Measurements from ENCODE around the gene NRG3. TPM values are rescaled to one million over a fixed set of nuclear protein-coding genes. Genes with fewer than 3 reads are reported as not detected.
"Not testable (repeated sequence)": the region's sequence is repeated elsewhere in the genome, so short reads cannot be mapped to it uniquely, and the experiment has no call there.

The NRG3 gene
- total RNA-seq, 1 experiment from 2014 or later: 0.08 TPM

DNA sequence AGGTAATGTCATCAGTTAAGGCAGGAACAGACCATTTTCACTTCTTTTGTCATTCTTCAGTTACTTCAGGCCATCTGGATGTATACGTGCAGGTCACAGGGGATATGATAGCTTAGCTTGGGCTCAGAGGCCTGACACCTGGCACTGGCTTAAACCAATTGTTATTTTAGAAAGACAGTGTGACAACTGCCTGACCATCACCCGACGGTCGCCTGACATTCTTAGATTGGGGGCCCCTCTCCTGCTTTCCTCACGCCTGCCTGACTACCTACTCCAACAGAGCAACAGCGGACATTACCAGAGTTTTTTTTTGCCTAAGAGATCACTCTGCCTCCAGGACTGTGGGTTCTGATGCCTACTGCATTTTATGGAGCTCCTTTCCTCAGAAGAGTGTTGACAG lies 803.5 kb downstream of the NRG3 start:
- H3K27ac ChIP-seq (ENCODE audit: low read length); H3K36me3 ChIP-seq (ENCODE audit: control insufficient read depth, insufficient read depth, low read length); POLR2A ChIA-PET; intact Hi-C loops (cut with micrococcal nuclease; ENCODE audit: unreplicated experiment); H3K27me3 ChIP-seq (ENCODE audit: control insufficient read depth, insufficient read depth, low read length); H3K9me3 ChIP-seq (ENCODE audit: control insufficient read depth, insufficient read depth, low read depth, low read length); BruUV-seq (replicated peaks); H3K4me3 ChIP-seq (ENCODE audit: low read depth in 2 of 2, low read length in 2 of 2); in situ Hi-C loops (cut with HindIII; ENCODE audit: low pct_unique_long_range_greater_than_20kb, low sequenced_read_pairs); ATAC-seq; DNase-seq (ENCODE audit: low read depth, low spot score); H3K4me1 ChIP-seq (ENCODE audit: control insufficient read depth, insufficient read depth, low read length); CTCF ChIA-PET: not testable (repeated sequence)

DNA sequence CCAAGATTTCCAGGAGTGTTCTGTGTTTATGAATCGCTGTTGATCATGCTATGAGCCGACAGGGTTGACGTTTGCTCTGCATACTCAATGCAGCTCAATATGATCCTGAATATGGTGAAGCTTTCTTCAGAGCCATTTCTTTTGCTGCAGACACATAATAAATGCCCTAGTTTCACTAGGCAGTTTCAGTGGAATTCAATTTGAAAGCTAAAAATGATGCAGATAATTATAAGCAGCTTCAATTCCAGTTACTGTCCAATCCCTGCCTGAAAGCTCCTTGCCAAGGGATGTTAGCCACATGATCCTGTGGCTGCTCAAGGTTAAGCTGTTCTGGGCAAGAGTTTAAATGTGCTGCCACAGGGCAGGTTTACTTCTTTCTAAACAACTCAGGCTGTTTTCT lies 805.6 kb downstream of the NRG3 start:
- no peak overlapping the region for H3K4me3 ChIP-seq (ENCODE audit: low read depth in 2 of 2, low read length in 2 of 2)
- H3K9me3 ChIP-seq (ENCODE audit: control insufficient read depth, insufficient read depth, low read depth, low read length): no peaks in the 10 kb centered on the region
- H3K4me1 ChIP-seq (ENCODE audit: control insufficient read depth, insufficient read depth, low read length): no peaks in the 10 kb centered on the region
- intact Hi-C loops (cut with micrococcal nuclease; ENCODE audit: unreplicated experiment): no loop called here
- ATAC-seq: no peak
- H3K36me3 ChIP-seq (ENCODE audit: control insufficient read depth, insufficient read depth, low read length): no peaks in the 10 kb centered on the region
- in situ Hi-C loops (cut with HindIII; ENCODE audit: low pct_unique_long_range_greater_than_20kb, low sequenced_read_pairs): no loop called here
- H3K27me3 ChIP-seq (ENCODE audit: control insufficient read depth, insufficient read depth, low read length): no peaks in the 10 kb centered on the region
- DNase-seq (ENCODE audit: low read depth, low spot score): no peak
- POLR2A ChIA-PET: no interaction called here
- BruUV-seq (replicated peaks): no TSS peak
- CTCF ChIA-PET: no interaction called here
- TF ChIP-seq, protein P1, sequence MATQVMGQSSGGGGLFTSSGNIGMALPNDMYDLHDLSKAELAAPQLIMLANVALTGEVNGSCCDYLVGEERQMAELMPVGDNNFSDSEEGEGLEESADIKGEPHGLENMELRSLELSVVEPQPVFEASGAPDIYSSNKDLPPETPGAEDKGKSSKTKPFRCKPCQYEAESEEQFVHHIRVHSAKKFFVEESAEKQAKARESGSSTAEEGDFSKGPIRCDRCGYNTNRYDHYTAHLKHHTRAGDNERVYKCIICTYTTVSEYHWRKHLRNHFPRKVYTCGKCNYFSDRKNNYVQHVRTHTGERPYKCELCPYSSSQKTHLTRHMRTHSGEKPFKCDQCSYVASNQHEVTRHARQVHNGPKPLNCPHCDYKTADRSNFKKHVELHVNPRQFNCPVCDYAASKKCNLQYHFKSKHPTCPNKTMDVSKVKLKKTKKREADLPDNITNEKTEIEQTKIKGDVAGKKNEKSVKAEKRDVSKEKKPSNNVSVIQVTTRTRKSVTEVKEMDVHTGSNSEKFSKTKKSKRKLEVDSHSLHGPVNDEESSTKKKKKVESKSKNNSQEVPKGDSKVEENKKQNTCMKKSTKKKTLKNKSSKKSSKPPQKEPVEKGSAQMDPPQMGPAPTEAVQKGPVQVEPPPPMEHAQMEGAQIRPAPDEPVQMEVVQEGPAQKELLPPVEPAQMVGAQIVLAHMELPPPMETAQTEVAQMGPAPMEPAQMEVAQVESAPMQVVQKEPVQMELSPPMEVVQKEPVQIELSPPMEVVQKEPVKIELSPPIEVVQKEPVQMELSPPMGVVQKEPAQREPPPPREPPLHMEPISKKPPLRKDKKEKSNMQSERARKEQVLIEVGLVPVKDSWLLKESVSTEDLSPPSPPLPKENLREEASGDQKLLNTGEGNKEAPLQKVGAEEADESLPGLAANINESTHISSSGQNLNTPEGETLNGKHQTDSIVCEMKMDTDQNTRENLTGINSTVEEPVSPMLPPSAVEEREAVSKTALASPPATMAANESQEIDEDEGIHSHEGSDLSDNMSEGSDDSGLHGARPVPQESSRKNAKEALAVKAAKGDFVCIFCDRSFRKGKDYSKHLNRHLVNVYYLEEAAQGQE (IDR thresholded peaks at IDR 0.05; ENCODE audit: insufficient read depth in 1 of 2, low read depth in 2 of 2, low read length in 1 of 2): no peak
- TF ChIP-seq SIN3A (IDR thresholded peaks at IDR 0.05; ENCODE audit: borderline replicate concordance, insufficient read depth, low read depth, low read length) (no peak), TCF7L2 (IDR thresholded peaks at IDR 0.05; ENCODE audit: low read depth, low read length) (no peak), POLR2AphosphoS5 (IDR thresholded peaks at IDR 0.05; ENCODE audit: low read depth, low read length) (no peak)
- TF ChIP-seq, protein P2, sequence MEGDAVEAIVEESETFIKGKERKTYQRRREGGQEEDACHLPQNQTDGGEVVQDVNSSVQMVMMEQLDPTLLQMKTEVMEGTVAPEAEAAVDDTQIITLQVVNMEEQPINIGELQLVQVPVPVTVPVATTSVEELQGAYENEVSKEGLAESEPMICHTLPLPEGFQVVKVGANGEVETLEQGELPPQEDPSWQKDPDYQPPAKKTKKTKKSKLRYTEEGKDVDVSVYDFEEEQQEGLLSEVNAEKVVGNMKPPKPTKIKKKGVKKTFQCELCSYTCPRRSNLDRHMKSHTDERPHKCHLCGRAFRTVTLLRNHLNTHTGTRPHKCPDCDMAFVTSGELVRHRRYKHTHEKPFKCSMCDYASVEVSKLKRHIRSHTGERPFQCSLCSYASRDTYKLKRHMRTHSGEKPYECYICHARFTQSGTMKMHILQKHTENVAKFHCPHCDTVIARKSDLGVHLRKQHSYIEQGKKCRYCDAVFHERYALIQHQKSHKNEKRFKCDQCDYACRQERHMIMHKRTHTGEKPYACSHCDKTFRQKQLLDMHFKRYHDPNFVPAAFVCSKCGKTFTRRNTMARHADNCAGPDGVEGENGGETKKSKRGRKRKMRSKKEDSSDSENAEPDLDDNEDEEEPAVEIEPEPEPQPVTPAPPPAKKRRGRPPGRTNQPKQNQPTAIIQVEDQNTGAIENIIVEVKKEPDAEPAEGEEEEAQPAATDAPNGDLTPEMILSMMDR (IDR thresholded peaks at IDR 0.05): no peak
- no peak overlapping the region for H3K27ac ChIP-seq (ENCODE audit: low read length)

DNA sequence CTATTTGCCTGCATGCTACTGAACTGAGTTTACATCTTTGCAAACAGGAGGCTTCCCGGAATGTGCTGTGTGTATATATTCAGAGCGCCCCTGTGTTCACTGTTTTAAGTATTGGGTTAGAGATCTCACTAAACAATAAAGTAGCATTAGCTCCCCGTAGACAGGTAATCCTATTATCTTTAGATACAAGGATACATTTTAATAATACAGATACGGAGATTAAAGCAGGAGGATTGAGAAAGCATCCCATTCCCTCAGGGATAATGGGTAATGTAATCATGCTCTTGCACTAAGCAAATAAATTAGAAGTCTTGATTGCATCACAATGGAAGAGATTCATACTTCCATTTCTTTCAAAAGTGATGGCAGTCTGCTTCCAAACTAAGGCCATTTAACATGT lies 809.0 kb downstream of the NRG3 start:
- BruUV-seq (replicated peaks): no TSS peak
- POLR2A ChIA-PET: no interaction called here
- Histone ChIP-seq H3K27ac (ENCODE audit: low read length) (no peak overlapping the region), H3K9me3 (ENCODE audit: control insufficient read depth, insufficient read depth, low read depth, low read length) (no peaks in the 10 kb centered on the region), H3K27me3 (ENCODE audit: control insufficient read depth, insufficient read depth, low read length) (no peaks in the 10 kb centered on the region), H3K36me3 (ENCODE audit: control insufficient read depth, insufficient read depth, low read length) (no peaks in the 10 kb centered on the region), H3K4me3 (ENCODE audit: low read depth in 2 of 2, low read length in 2 of 2) (no peak overlapping the region), H3K4me1 (ENCODE audit: control insufficient read depth, insufficient read depth, low read length) (no peaks in the 10 kb centered on the region)
- TF ChIP-seq TCF7L2 (IDR thresholded peaks at IDR 0.05; ENCODE audit: low read depth, low read length) (no peak), POLR2AphosphoS5 (IDR thresholded peaks at IDR 0.05; ENCODE audit: low read depth, low read length) (no peak), SIN3A (IDR thresholded peaks at IDR 0.05; ENCODE audit: borderline replicate concordance, insufficient read depth, low read depth, low read length) (no peak)
- TF ChIP-seq, protein P1 (IDR thresholded peaks at IDR 0.05; ENCODE audit: insufficient read depth in 1 of 2, low read depth in 2 of 2, low read length in 1 of 2): no peak
- TF ChIP-seq, protein P2 (IDR thresholded peaks at IDR 0.05): no peak
- intact Hi-C loops (cut with micrococcal nuclease; ENCODE audit: unreplicated experiment) (no loop called here), in situ Hi-C loops (cut with HindIII; ENCODE audit: low pct_unique_long_range_greater_than_20kb, low sequenced_read_pairs) (no loop called here)
- DNase-seq (ENCODE audit: low read depth, low spot score) (no peak), ATAC-seq (no peak)
- CTCF ChIA-PET: no interaction called here

Measured in Panc1 (cell line).